Measurements from ENCODE around the gene DOCK4. TPM values are rescaled to one million over a fixed set of nuclear protein-coding genes. Genes with fewer than 3 reads are reported as not detected.

DOCK4 gene
- total RNA-seq, 2 donors from 2014 or later = 6.5 to 11.1 TPM

GRCh38 chr7:112160771-112161150 is 45.4 kb downstream of the DOCK4 start:
- Histone ChIP-seq H3K27ac (no peak overlapping the region), H3K9ac (ENCODE audit: low read depth in 2 of 2, low read length in 2 of 2) (no peak overlapping the region), H3K27me3 (no peaks in the 10 kb centered on the region), H3K4me3 (no peak overlapping the region), H3K4me1 (no peaks in the 10 kb centered on the region), H3K9me3 (no peaks in the 10 kb centered on the region), H3K36me3 (no peaks in the 10 kb centered on the region)
- intact Hi-C loops (cut with DNase I) = no loop called here
- no peak for TF ChIP-seq CTCF (IDR thresholded peaks at IDR 0.05)
- DNase-seq = no peak

- Histone ChIP-seq H3K36me3 (no peaks in the 10 kb centered on the region), H3K27me3 (no peaks in the 10 kb centered on the region), H3K9me3 (no peaks in the 10 kb centered on the region), H3K9ac (ENCODE audit: low read depth in 2 of 2, low read length in 2 of 2) (no peak overlapping the region), H3K4me3 (no peak overlapping the region), H3K27ac (no peak overlapping the region), H3K4me1 (no peaks in the 10 kb centered on the region)
- intact Hi-C loops (cut with DNase I) = no loop called here
- no peak for TF ChIP-seq CTCF (IDR thresholded peaks at IDR 0.05)
- DNase-seq = no peak
These were observed 45.9 kb downstream of the DOCK4 start for GRCh38 chr7:112160130-112160770.

- Histone ChIP-seq H3K36me3 (no peaks in the 10 kb centered on the region), H3K27ac (no peak overlapping the region), H3K4me3 (no peak overlapping the region), H3K9me3 (no peaks in the 10 kb centered on the region), H3K9ac (ENCODE audit: low read depth in 2 of 2, low read length in 2 of 2) (no peak overlapping the region), H3K4me1 (no peaks in the 10 kb centered on the region), H3K27me3 (no peaks in the 10 kb centered on the region)
- no peak for DNase-seq
- TF ChIP-seq CTCF (IDR thresholded peaks at IDR 0.05) = no peak
- intact Hi-C loops (cut with DNase I) = no loop called here
These were observed 46.8 kb downstream of the DOCK4 start for GRCh38 chr7:112159351-112159750.

- Histone ChIP-seq H3K27ac (no peak overlapping the region), H3K9me3 (no peaks in the 10 kb centered on the region), H3K9ac (ENCODE audit: low read depth in 2 of 2, low read length in 2 of 2) (no peak overlapping the region), H3K4me3 (no peak overlapping the region), H3K4me1 (no peaks in the 10 kb centered on the region), H3K36me3 (no peaks in the 10 kb centered on the region), H3K27me3 (no peaks in the 10 kb centered on the region)
- DNase-seq = no peak
- intact Hi-C loops (cut with DNase I) = no loop called here
- no peak for TF ChIP-seq CTCF (IDR thresholded peaks at IDR 0.05)
These were observed 49.1 kb downstream of the DOCK4 start for GRCh38 chr7:112157072-112157471.

GRCh38 chr7:112156412-112156811 is 49.8 kb downstream of the DOCK4 start:
- no peak overlapping the region for H3K9ac ChIP-seq (ENCODE audit: low read depth in 2 of 2, low read length in 2 of 2)
- intact Hi-C loops (cut with DNase I) = no loop called here
- no peak for TF ChIP-seq CTCF (IDR thresholded peaks at IDR 0.05)
- H3K36me3 ChIP-seq = no peaks in the 10 kb centered on the region
- H3K4me1 ChIP-seq = no peaks in the 10 kb centered on the region
- H3K9me3 ChIP-seq = no peaks in the 10 kb centered on the region
- DNase-seq = no peak
- H3K27ac ChIP-seq = no peak overlapping the region
- no peak overlapping the region for H3K4me3 ChIP-seq
- H3K27me3 ChIP-seq = no peaks in the 10 kb centered on the region

Data from colonic mucosa (tissue), 4 donors.